Stomach (tissue), 9 donors: ENCODE results near the gene CTSW. TPM values are rescaled to one million over a fixed set of nuclear protein-coding genes. Genes with fewer than 3 reads are reported as not detected.

Experiments
- DNase-seq, 2 donors: peaks; one replicate each; pipeline versions ENCODE4 v3.0.0 to v3.0.0-alpha.2; 2013 to 2019
- H3K27ac ChIP-seq, 5 donors: fragments of 200-600 bp in 4 of 5; sonication (generic) in 4 of 5; one replicate each; pipeline ENCODE4 v1.5.1; 2013 to 2019; ENCODE audit warnings: mild to moderate bottlenecking in 1 of 5, moderate library complexity in 1 of 5
- H3K27me3 ChIP-seq, 3 donors: fragments of 200-600 bp; sonication (generic); one replicate each; pipeline ENCODE4 v1.5.1; 2017 to 2019; ENCODE audit warnings: mixed run types in 1 of 3
- H3K36me3 ChIP-seq, 4 donors: fragments of 200-600 bp; sonication (generic); 1 replicate in 3 of 4; 2 replicates in 1 of 4; pipeline ENCODE4 v1.5.1; 2016 to 2019
- H3K4me1 ChIP-seq, 4 donors: fragments of 200-600 bp; sonication (generic); one replicate each; pipeline ENCODE4 v1.5.1; 2016 to 2019
- H3K4me3 ChIP-seq, 4 donors: fragments of 200-600 bp; sonication (generic) in 3 of 4; one replicate each; pipeline ENCODE4 v1.5.1; 2016 to 2019; ENCODE audit warnings: mild to moderate bottlenecking in 1 of 4
- H3K9me3 ChIP-seq, 4 donors: fragments of 200-600 bp; sonication (generic); one replicate each; pipeline ENCODE4 v1.5.1; 2016 to 2019
- EP300 ChIP-seq: sonication (generic); formaldehyde crosslinking; IDR thresholded peaks from one replicate; pipeline ENCODE4 v1.6.1; 2017; ENCODE audit warnings: antibody characterized with exemption
- POLR2A ChIP-seq, 4 donors: fragments of 450-650 bp; IDR thresholded peaks; one replicate each; pipeline ENCODE4 v1.6.1; 2016; ENCODE audit warnings: antibody characterized with exemption in 4 of 4, control low read depth in 2 of 4, mild to moderate bottlenecking in 1 of 4, moderate library complexity in 1 of 4
- POLR2AphosphoS5 ChIP-seq, 3 donors: sonication (generic); formaldehyde crosslinking; IDR thresholded peaks; one replicate each; pipeline ENCODE4 v1.6.1; 2016; ENCODE audit warnings: antibody characterized with exemption in 3 of 3
- WGBS, 5 donors: extraction: QIAGEN DNeasy Blood & Tissue Kit in 3 of 5; methylation state at CpG; one replicate each; pipeline versions ENCODE4 v1.1.5 to v1.1.7; 2013 to 2018; 5-methylcytosine and 5-hydroxymethylcytosine counted together
- intact Hi-C: fragments of 100-400 bp; cut with DNase I; formaldehyde crosslinking; loops from one replicate; pipeline ENCODE4 v1.15.1; 2023; ENCODE audit warnings: low total_unique reads
- polyA plus RNA-seq, 3 donors: library from polyadenylated mRNA; stranded (reverse); fragments of 200-250 nt; gene quantifications; one replicate each; pipeline ENCODE4 v1.2.3, GENCODE V29; 2013
- total RNA-seq, 5 donors: library from RNA; depleted of rRNA; stranded (reverse); fragments of >200 nt; gene quantifications; one replicate each; pipeline versions ENCODE4 v1.1.0 to v1.2.3, GENCODE V29; 2014 to 2016
- TF ChIP-seq, protein P1 (sequence below), 7 experiments: fragments of 450-650 bp in 4 of 7; fragments of 200-600 bp in 3 of 7; sonication (generic) in 3 of 7; IDR thresholded peaks; one replicate each; pipeline ENCODE4 v1.5.1; 2016 to 2019; ENCODE audit warnings: antibody characterized with exemption in 7 of 7, control low read depth in 2 of 7, mild to moderate bottlenecking in 1 of 7
- donor health status: healthy with polysubstance abuse.
- donor health status: Bipolar disorder and iron deficiency.
- donor health status: healthy.

CTSW gene
- total and polyA plus RNA-seq, 8 donors, result 0.43 to 2.7 (median 1.3) TPM; not detected in 2

- DNase-seq, result peak in 1 of 2 donors; percentile 55
- peak overlapping the region; percentile 60 to 63 (median 62) for H3K4me3 ChIP-seq
Measured at GRCh38 chr11:65871811-65872548, 7.7 kb upstream of the CTSW start.

GRCh38 chr11:65872586-65873317 lies 6.9 kb upstream of the CTSW start, which contains the start of gene EFEMP2:
EFEMP2 (minus strand) TSS chr11:65872800; CDS start chr11:65872354, 446 bp downstream.
- H3K4me3 ChIP-seq, result peak within 1 kb of the TSS; percentile 60 to 63 (median 62)
- H3K27ac ChIP-seq, result peak within 1 kb of the TSS; percentile 78 to 91 (median 87)
- H3K4me1 ChIP-seq, result peaks cover 34 to 47% (median 39%) of the 10 kb centered on the region in 4 donors
- peaks cover 0 to 30% (median 19%) of the 10 kb centered on the region in 4 donors for H3K36me3 ChIP-seq
- TF ChIP-seq POLR2A (IDR thresholded peaks at IDR 0.05) (no peak), EP300 (no peak)
- no peaks in the 10 kb centered on the region for H3K9me3 ChIP-seq
- no peaks in the 10 kb centered on the region for H3K27me3 ChIP-seq
- WGBS, 5 donors, result 1 to 2% (median 1%) methylated on average over 8 to 69 of the region's 69 CpGs
- intact Hi-C loops, result no loop called here
- DNase-seq, result peak in 1 of 2 donors; percentile 88

More at GRCh38 chr11:65871811-65872548, 7.7 kb upstream of the CTSW start:
- H3K27me3 ChIP-seq, result no peaks in the 10 kb centered on the region
- peak overlapping the region; percentile 48 to 91 (median 87) for H3K27ac ChIP-seq
- H3K9me3 ChIP-seq, result no peaks in the 10 kb centered on the region
- peaks cover 0 to 38% (median 26%) of the 10 kb centered on the region in 4 donors for H3K36me3 ChIP-seq
- intact Hi-C loops, result no loop called here
- H3K4me1 ChIP-seq, result peaks cover 34 to 55% (median 41%) of the 10 kb centered on the region in 4 donors
- TF ChIP-seq POLR2A (IDR thresholded peaks at IDR 0.05) (no peak), EP300 (no peak), POLR2AphosphoS5 (IDR thresholded peaks at IDR 0.05) (no peak)
- TF ChIP-seq, protein P1, sequence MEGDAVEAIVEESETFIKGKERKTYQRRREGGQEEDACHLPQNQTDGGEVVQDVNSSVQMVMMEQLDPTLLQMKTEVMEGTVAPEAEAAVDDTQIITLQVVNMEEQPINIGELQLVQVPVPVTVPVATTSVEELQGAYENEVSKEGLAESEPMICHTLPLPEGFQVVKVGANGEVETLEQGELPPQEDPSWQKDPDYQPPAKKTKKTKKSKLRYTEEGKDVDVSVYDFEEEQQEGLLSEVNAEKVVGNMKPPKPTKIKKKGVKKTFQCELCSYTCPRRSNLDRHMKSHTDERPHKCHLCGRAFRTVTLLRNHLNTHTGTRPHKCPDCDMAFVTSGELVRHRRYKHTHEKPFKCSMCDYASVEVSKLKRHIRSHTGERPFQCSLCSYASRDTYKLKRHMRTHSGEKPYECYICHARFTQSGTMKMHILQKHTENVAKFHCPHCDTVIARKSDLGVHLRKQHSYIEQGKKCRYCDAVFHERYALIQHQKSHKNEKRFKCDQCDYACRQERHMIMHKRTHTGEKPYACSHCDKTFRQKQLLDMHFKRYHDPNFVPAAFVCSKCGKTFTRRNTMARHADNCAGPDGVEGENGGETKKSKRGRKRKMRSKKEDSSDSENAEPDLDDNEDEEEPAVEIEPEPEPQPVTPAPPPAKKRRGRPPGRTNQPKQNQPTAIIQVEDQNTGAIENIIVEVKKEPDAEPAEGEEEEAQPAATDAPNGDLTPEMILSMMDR (IDR thresholded peaks at IDR 0.05), result no peak
- 29 to 51% (median 47%) methylated on average over 10 to 26 of the region's 26 CpGs for WGBS, 5 donors

DNA sequence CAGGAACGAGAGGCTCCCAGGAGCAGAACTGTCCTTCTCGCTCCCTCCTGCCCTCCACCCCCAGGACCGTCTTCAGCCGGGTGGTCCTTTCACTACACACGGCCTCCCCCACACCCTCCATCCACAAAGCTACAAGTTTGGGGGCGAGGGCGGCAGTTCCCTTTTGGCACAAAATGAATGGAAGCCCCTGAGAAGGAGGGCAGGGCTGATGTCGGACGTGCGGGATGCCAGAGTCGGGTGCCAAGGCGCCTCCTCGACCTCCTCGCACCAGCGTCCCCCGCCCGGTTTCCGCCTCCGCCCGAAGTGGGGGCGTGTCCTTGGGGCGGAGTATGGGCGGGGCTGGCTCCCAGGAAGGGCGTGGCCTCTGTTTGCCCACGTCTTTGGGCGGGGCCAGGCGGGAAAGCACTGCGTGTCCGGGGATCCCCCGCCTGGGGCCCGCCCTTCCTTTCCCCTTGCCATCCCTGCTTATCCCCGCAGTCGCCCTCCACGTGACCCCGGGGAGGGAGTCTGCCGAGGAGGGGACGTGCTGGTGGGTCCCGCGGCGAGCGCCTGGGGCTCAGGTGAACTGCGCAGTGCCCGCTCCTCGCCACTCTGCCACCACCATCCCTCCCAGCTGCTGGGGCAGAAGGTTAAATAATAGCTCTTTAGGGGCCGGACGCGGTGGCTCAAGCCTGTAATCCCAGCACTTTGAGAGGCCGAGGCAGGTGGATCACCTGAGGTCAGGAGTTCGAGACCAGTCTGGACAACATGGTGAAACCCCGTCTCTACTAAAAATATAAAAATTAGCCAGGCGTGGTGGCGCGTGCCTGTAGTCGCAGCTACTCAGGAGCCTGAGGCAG lies 6.1 kb upstream of the CTSW start:
- 7 to 13% (median 7%) methylated on average over 29 to 54 of the region's 54 CpGs for WGBS, 5 donors
- peaks cover 34 to 42% (median 39%) of the 10 kb centered on the region in 4 donors for H3K4me1 ChIP-seq
- no peaks in the 10 kb centered on the region for H3K9me3 ChIP-seq
- intact Hi-C loops, result no loop called here
- H3K36me3 ChIP-seq, result peaks cover 0 to 22% (median 12%) of the 10 kb centered on the region in 4 donors
- H3K27me3 ChIP-seq, result no peaks in the 10 kb centered on the region
- no peak for TF ChIP-seq POLR2A (IDR thresholded peaks at IDR 0.05)
- peak; percentile 79 to 96 (median 93) for TF ChIP-seq POLR2AphosphoS5 (IDR thresholded peaks at IDR 0.05)
- peak; percentile 7 for TF ChIP-seq EP300
- TF ChIP-seq, protein P1 (IDR thresholded peaks at IDR 0.05), result no peak
- peak overlapping the region; percentile 77 to 91 (median 87) for H3K27ac ChIP-seq
- DNase-seq, result peak; percentile 97 to 98
- H3K4me3 ChIP-seq, result peak overlapping the region; percentile 60 to 63 (median 62)

DNA sequence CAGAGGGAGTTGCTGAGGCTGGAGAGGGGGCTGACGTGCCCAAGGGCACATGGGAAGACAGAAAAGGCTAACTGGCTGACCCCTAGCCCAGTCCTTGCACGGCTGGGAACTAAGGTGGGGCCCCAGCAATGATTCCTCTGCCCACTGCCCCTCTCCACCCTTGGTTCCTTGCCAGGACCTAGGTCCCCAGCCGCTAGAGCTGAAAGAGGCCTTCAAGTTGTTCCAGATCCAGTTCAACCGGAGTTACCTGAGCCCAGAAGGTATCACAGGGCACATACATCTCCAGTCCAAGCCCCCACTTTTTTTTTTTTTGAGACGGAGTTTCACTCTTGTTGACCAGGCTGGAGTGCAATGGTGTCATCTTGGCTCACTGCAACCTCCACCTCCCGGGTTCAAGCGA lies 390 bp downstream of the CTSW start:
- TF ChIP-seq POLR2A (IDR thresholded peaks at IDR 0.05) (no peak), EP300 (no peak), POLR2AphosphoS5 (IDR thresholded peaks at IDR 0.05) (no peak)
- TF ChIP-seq, protein P1 (IDR thresholded peaks at IDR 0.05), result no peak
- peak in 1 of 2 donors; percentile 55 for DNase-seq
- H3K4me1 ChIP-seq, result peaks cover 7 to 11% (median 9%) of the 10 kb centered on the region in 4 donors
- H3K27me3 ChIP-seq, result no peaks in the 10 kb centered on the region
- H3K27ac ChIP-seq, result peak overlapping the region in 1 of 5 donors; percentile 53
- 42 to 71% (median 57%) methylated on average over 6 to 7 of the region's 7 CpGs for WGBS, 5 donors
- peaks cover 15 to 37% (median 27%) of the 10 kb centered on the region in 4 donors for H3K36me3 ChIP-seq
- peak overlapping the region in 2 of 4 donors; percentile 15 to 16 for H3K4me3 ChIP-seq
- H3K9me3 ChIP-seq, result no peaks in the 10 kb centered on the region
- intact Hi-C loops, result loop anchor here (5.0 kb wide), 1 partner anchor 82 kb away; the partner anchor contains the start of gene SART1
